Mucosa of stomach (tissue), 1 donor: ENCODE measurements around the gene IREB2.

Experiments
- H3K27me3 ChIP-seq: one replicate; pipeline ENCODE4 v1.7.0; 2013; ENCODE audit warnings: mild to moderate bottlenecking, low read length; ENCODE audit not compliant: control insufficient read depth, insufficient read depth
- H3K36me3 ChIP-seq: one replicate; pipeline ENCODE4 v1.7.0; 2013; ENCODE audit warnings: low read length; ENCODE audit not compliant: control insufficient read depth, insufficient read depth
- H3K4me1 ChIP-seq: one replicate; pipeline ENCODE4 v1.7.0; 2013; ENCODE audit warnings: mild to moderate bottlenecking, low read length; ENCODE audit not compliant: control insufficient read depth, insufficient read depth
- H3K4me3 ChIP-seq: one replicate; pipeline ENCODE4 v1.7.0; 2013; ENCODE audit warnings: low read length
- H3K9ac ChIP-seq: one replicate; pipeline ENCODE4 v1.7.0; 2013; ENCODE audit warnings: mild to moderate bottlenecking, low read length, moderate library complexity
- H3K9me3 ChIP-seq: one replicate; pipeline ENCODE4 v1.7.0; 2013; ENCODE audit warnings: mild to moderate bottlenecking, low read length, moderate library complexity; ENCODE audit not compliant: control insufficient read depth
- donor health status: Pancreatic carcinoma.

The IREB2 gene

GRCh38 chr15:78461171-78461888 is 23.3 kb downstream of the IREB2 start:
- Histone ChIP-seq H3K9me3 (no peaks in the 10 kb centered on the region), H3K36me3 (peaks cover 3% of the 10 kb centered on the region), H3K27me3 (no peaks in the 10 kb centered on the region), H3K4me3 (no peak overlapping the region), H3K9ac (no peak overlapping the region), H3K4me1 (peaks cover 15% of the 10 kb centered on the region)

GRCh38 chr15:78469031-78469430 is 31.0 kb downstream of the IREB2 start:
- Histone ChIP-seq H3K36me3 (peaks cover 3% of the 10 kb centered on the region), H3K4me1 (no peaks in the 10 kb centered on the region), H3K9ac (no peak overlapping the region), H3K9me3 (no peaks in the 10 kb centered on the region), H3K4me3 (no peak overlapping the region), H3K27me3 (no peaks in the 10 kb centered on the region)

- H3K4me3 ChIP-seq, result no peak overlapping the region
- no peaks in the 10 kb centered on the region for H3K27me3 ChIP-seq
- no peak overlapping the region for H3K9ac ChIP-seq
- no peaks in the 10 kb centered on the region for H3K36me3 ChIP-seq
- no peaks in the 10 kb centered on the region for H3K9me3 ChIP-seq
- H3K4me1 ChIP-seq, result no peaks in the 10 kb centered on the region
Measured at GRCh38 chr15:78477295-78477694, 39.3 kb downstream of the IREB2 start.

- H3K36me3 ChIP-seq, result peaks cover 5% of the 10 kb centered on the region
Measured at GRCh38 chr15:78479650-78480049, 41.6 kb downstream of the IREB2 start.

GRCh38 chr15:78481917-78482316 is 43.9 kb downstream of the IREB2 start:
- no peaks in the 10 kb centered on the region for H3K4me1 ChIP-seq
- H3K9me3 ChIP-seq, result no peaks in the 10 kb centered on the region
- no peak overlapping the region for H3K4me3 ChIP-seq
- no peak overlapping the region for H3K9ac ChIP-seq
- no peaks in the 10 kb centered on the region for H3K27me3 ChIP-seq
- peaks cover 5% of the 10 kb centered on the region for H3K36me3 ChIP-seq

More at GRCh38 chr15:78479650-78480049, 41.6 kb downstream of the IREB2 start:
- Histone ChIP-seq H3K27me3 (no peaks in the 10 kb centered on the region), H3K4me1 (no peaks in the 10 kb centered on the region), H3K4me3 (no peak overlapping the region), H3K9ac (no peak overlapping the region), H3K9me3 (no peaks in the 10 kb centered on the region)

- Histone ChIP-seq H3K9ac (no peak overlapping the region), H3K4me1 (no peaks in the 10 kb centered on the region), H3K27me3 (no peaks in the 10 kb centered on the region), H3K4me3 (no peak overlapping the region), H3K36me3 (peaks cover 8% of the 10 kb centered on the region), H3K9me3 (no peaks in the 10 kb centered on the region)
Measured at GRCh38 chr15:78492872-78493271, 54.9 kb downstream of the IREB2 start.

- Histone ChIP-seq H3K4me1 (no peaks in the 10 kb centered on the region), H3K36me3 (peaks cover 14% of the 10 kb centered on the region), H3K27me3 (no peaks in the 10 kb centered on the region), H3K9me3 (no peaks in the 10 kb centered on the region), H3K9ac (no peak overlapping the region), H3K4me3 (no peak overlapping the region)
Measured at GRCh38 chr15:78501857-78502256, 63.8 kb downstream of the IREB2 start.

- H3K9ac ChIP-seq, result no peak overlapping the region
- no peaks in the 10 kb centered on the region for H3K27me3 ChIP-seq
- H3K4me1 ChIP-seq, result no peaks in the 10 kb centered on the region
- no peak overlapping the region for H3K4me3 ChIP-seq
- peaks cover 8% of the 10 kb centered on the region for H3K36me3 ChIP-seq
- H3K9me3 ChIP-seq, result no peaks in the 10 kb centered on the region
Measured at GRCh38 chr15:78502641-78503040, 64.6 kb downstream of the IREB2 start.

- Histone ChIP-seq H3K4me3 (peak within 1 kb of the TSS; percentile 70), H3K27me3 (no peaks in the 10 kb centered on the region), H3K9ac (peak within 1 kb of the TSS; percentile 67), H3K9me3 (no peaks in the 10 kb centered on the region), H3K36me3 (no peaks in the 10 kb centered on the region), H3K4me1 (no peaks in the 10 kb centered on the region)
Measured at GRCh38 chr15:78506971-78507830, 69.2 kb downstream of the IREB2 start, which contains the start of gene HYKK. TSS of gene HYKK (plus strand) at chr15:78507577. CDS start at chr15:78513089, 5,512 bp downstream.

GRCh38 chr15:78507831-78508160 is 69.8 kb downstream of the IREB2 start:
- Histone ChIP-seq H3K36me3 (no peaks in the 10 kb centered on the region), H3K4me3 (peak overlapping the region; percentile 70), H3K27me3 (no peaks in the 10 kb centered on the region), H3K9ac (peak overlapping the region; percentile 67), H3K4me1 (no peaks in the 10 kb centered on the region), H3K9me3 (no peaks in the 10 kb centered on the region)

GRCh38 chr15:78508272-78508671 is 70.3 kb downstream of the IREB2 start:
- H3K9ac ChIP-seq, result peak overlapping the region; percentile 67
- no peaks in the 10 kb centered on the region for H3K36me3 ChIP-seq
- no peaks in the 10 kb centered on the region for H3K4me1 ChIP-seq
- no peaks in the 10 kb centered on the region for H3K9me3 ChIP-seq
- peak overlapping the region; percentile 70 for H3K4me3 ChIP-seq
- no peaks in the 10 kb centered on the region for H3K27me3 ChIP-seq

- Histone ChIP-seq H3K4me3 (no peak overlapping the region), H3K27me3 (no peaks in the 10 kb centered on the region), H3K9ac (no peak overlapping the region), H3K9me3 (no peaks in the 10 kb centered on the region), H3K36me3 (no peaks in the 10 kb centered on the region), H3K4me1 (no peaks in the 10 kb centered on the region)
Measured at GRCh38 chr15:78509726-78510312, 71.8 kb downstream of the IREB2 start.
